KMS-11 (cell line): Measurements from ENCODE around the gene ZBTB39.

ENCODE experiments used
- H2AFZ ChIP-seq: fragments of 200-600 bp; sonication (generic); 2 replicates; pipeline ENCODE4 v1.6.1; 2016; ENCODE audit warnings: antibody characterized with exemption, mixed run types, low read depth
- H3K27ac ChIP-seq: fragments of 200-600 bp; sonication (generic); 2 replicates; pipeline ENCODE4 v1.6.1; 2016; ENCODE audit warnings: mild to moderate bottlenecking, mixed run types
- H3K27me3 ChIP-seq: fragments of 200-600 bp; sonication (generic); 2 replicates; pipeline ENCODE4 v1.6.1; 2017; ENCODE audit warnings: mild to moderate bottlenecking, low read depth, mixed run types, moderate library complexity; ENCODE audit not compliant: insufficient read depth
- H3K36me3 ChIP-seq: fragments of 200-600 bp; sonication (generic); 2 replicates; pipeline ENCODE4 v1.6.1; 2017; ENCODE audit warnings: mild to moderate bottlenecking, mixed run types; ENCODE audit not compliant: insufficient read depth
- H3K4me1 ChIP-seq: fragments of 200-600 bp; sonication (generic); 2 replicates; pipeline ENCODE4 v1.6.1; 2016; ENCODE audit warnings: mild to moderate bottlenecking, low read depth, mixed run types; ENCODE audit not compliant: poor library complexity, severe bottlenecking
- H3K4me2 ChIP-seq: fragments of 200-600 bp; sonication (generic); 2 replicates; pipeline ENCODE4 v1.7.0; 2016; ENCODE audit warnings: mild to moderate bottlenecking, mixed run types
- H3K4me3 ChIP-seq: fragments of 200-600 bp; sonication (generic); IDR thresholded peaks from 2 replicates; pipeline ENCODE4 v1.6.1; 2017; ENCODE audit warnings: low read depth, low read length, mixed read lengths; ENCODE audit not compliant: insufficient read depth
- H3K79me2 ChIP-seq: fragments of 200-600 bp; sonication (generic); 2 replicates; pipeline ENCODE4 v1.6.1; 2016; ENCODE audit warnings: low read depth, mixed run types; ENCODE audit not compliant: insufficient read depth
- H3K9ac ChIP-seq: fragments of 200-600 bp; sonication (generic); 2 replicates; pipeline ENCODE4 v1.6.1; 2016; ENCODE audit warnings: mild to moderate bottlenecking, mixed run types
- H4K20me1 ChIP-seq: fragments of 200-600 bp; sonication (generic); 2 replicates; pipeline ENCODE4 v1.6.1; 2016; ENCODE audit warnings: mild to moderate bottlenecking, mixed run types; ENCODE audit not compliant: insufficient read depth
- TF ChIP-seq, protein P1 (sequence below): fragments of 200-600 bp; sonication (generic); conservative IDR thresholded peaks from 2 replicates; pipeline ENCODE4 v1.6.1; 2017; ENCODE audit warnings: low read depth, mild to moderate bottlenecking, antibody characterized with exemption, low read length, moderate library complexity, mixed read lengths

ZBTB39 gene

DNA sequence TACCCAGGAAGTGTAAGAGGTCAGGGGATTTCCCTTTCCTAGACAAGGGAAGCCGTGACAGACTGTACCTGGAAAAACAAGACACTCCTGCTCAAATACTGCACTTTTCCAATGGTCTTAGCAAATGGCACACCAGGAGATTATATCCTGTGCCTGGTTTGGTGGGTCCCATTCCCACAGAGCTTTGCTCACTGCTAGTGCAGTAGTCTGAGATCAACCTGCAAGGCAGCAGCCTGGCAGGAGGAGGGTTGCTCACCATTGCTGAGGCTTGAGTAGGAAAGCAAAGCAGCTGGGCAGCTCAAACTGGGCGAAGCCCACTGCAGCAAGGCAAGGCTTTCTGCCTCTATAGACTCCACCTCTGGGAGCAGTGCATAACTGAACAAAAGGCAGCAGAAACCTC lies 47.9 kb downstream of the ZBTB39 start:
- TF ChIP-seq, protein P1, sequence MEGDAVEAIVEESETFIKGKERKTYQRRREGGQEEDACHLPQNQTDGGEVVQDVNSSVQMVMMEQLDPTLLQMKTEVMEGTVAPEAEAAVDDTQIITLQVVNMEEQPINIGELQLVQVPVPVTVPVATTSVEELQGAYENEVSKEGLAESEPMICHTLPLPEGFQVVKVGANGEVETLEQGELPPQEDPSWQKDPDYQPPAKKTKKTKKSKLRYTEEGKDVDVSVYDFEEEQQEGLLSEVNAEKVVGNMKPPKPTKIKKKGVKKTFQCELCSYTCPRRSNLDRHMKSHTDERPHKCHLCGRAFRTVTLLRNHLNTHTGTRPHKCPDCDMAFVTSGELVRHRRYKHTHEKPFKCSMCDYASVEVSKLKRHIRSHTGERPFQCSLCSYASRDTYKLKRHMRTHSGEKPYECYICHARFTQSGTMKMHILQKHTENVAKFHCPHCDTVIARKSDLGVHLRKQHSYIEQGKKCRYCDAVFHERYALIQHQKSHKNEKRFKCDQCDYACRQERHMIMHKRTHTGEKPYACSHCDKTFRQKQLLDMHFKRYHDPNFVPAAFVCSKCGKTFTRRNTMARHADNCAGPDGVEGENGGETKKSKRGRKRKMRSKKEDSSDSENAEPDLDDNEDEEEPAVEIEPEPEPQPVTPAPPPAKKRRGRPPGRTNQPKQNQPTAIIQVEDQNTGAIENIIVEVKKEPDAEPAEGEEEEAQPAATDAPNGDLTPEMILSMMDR: no peak
- no peak overlapping the region for H3K9ac ChIP-seq
- no peak overlapping the region for H2AFZ ChIP-seq
- no peak overlapping the region for H3K4me3 ChIP-seq
- no peak overlapping the region for H3K27ac ChIP-seq
- H4K20me1 ChIP-seq: no peaks in the 10 kb centered on the region
- no peaks in the 10 kb centered on the region for H3K27me3 ChIP-seq
- peaks cover 12% of the 10 kb centered on the region for H3K4me1 ChIP-seq
- no peak overlapping the region for H3K4me2 ChIP-seq
- no peaks in the 10 kb centered on the region for H3K36me3 ChIP-seq
- H3K79me2 ChIP-seq: no peaks in the 10 kb centered on the region

- H3K9ac ChIP-seq: no peak within 1 kb of the TSS
- H3K79me2 ChIP-seq: no peaks in the 10 kb centered on the region
- peaks cover 12% of the 10 kb centered on the region for H3K4me1 ChIP-seq
- H3K4me3 ChIP-seq: no peak within 1 kb of the TSS
- H4K20me1 ChIP-seq: no peaks in the 10 kb centered on the region
- H2AFZ ChIP-seq: no peak within 1 kb of the TSS
- H3K36me3 ChIP-seq: no peaks in the 10 kb centered on the region
- no peak within 1 kb of the TSS for H3K27ac ChIP-seq
- H3K27me3 ChIP-seq: no peaks in the 10 kb centered on the region
- TF ChIP-seq, protein P1: no peak
- no peak within 1 kb of the TSS for H3K4me2 ChIP-seq
Observed at GRCh38 chr12:56957229-56958052, 48.9 kb downstream of the ZBTB39 start, which contains the start of gene RDH16. TSS of gene RDH16 (minus strand) at chr12:56957608. CDS start at chr12:56957462, 146 bp downstream.

- H3K27ac ChIP-seq: no peak overlapping the region
- peak overlapping the region; percentile 42 for H3K4me2 ChIP-seq
- H3K27me3 ChIP-seq: no peaks in the 10 kb centered on the region
- H2AFZ ChIP-seq: no peak overlapping the region
- H4K20me1 ChIP-seq: no peaks in the 10 kb centered on the region
- TF ChIP-seq, protein P1: no peak
- H3K79me2 ChIP-seq: no peaks in the 10 kb centered on the region
- H3K4me1 ChIP-seq: peaks cover 12% of the 10 kb centered on the region
- no peaks in the 10 kb centered on the region for H3K36me3 ChIP-seq
- no peak overlapping the region for H3K9ac ChIP-seq
- no peak overlapping the region for H3K4me3 ChIP-seq
Observed at GRCh38 chr12:56955631-56956256, 50.6 kb downstream of the ZBTB39 start.

DNA sequence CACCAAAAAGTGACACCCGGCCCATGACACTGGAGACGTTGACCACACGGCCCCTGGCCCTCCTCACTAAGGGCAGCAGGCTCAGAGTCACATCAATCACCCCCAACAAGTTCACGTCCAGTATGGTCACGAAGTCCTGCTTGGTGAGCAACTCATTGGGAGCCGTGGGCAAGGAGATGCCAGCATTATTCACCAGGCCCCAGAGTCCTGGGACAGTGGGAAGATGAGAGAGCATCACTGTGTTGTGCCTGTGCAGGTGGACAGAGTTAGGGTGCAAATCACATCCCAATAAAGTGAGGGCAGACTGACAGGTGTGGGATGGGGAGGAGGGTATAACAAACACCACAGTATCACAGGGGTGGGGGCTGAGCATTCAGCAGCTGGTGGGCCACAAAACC lies 51.4 kb downstream of the ZBTB39 start:
- no peak overlapping the region; the same call in 1 of the 2 replicates for H3K4me2 ChIP-seq
- no peaks in the 10 kb centered on the region for H3K36me3 ChIP-seq

More for the DNA sequence above, 51.4 kb downstream of the ZBTB39 start:
- Histone ChIP-seq H3K79me2 (no peaks in the 10 kb centered on the region), H3K27ac (no peak overlapping the region), H3K9ac (no peak overlapping the region), H3K4me3 (no peak overlapping the region), H3K27me3 (no peaks in the 10 kb centered on the region), H4K20me1 (no peaks in the 10 kb centered on the region), H3K4me1 (peaks cover 12% of the 10 kb centered on the region), H2AFZ (no peak overlapping the region)
- TF ChIP-seq, protein P1: no peak
